NCI-H2196 treated with DMSO at 0.1 percent for 48 hours (cell line): ENCODE measurements around the gene GCSH.
A peak's percentile ranks its signal among the peaks of the same experiment; 100 is the strongest.

ENCODE experiments used
- DNase-seq: peaks from one replicate; lab custom pipeline; 2025; ENCODE audit not compliant: unreplicated experiment; lab: John Stamatoyannopoulos, UW

The GCSH gene

GRCh38 chr16:81105946-81106345, 9.8 kb upstream of the GCSH start:
- no peak for DNase-seq

DNA sequence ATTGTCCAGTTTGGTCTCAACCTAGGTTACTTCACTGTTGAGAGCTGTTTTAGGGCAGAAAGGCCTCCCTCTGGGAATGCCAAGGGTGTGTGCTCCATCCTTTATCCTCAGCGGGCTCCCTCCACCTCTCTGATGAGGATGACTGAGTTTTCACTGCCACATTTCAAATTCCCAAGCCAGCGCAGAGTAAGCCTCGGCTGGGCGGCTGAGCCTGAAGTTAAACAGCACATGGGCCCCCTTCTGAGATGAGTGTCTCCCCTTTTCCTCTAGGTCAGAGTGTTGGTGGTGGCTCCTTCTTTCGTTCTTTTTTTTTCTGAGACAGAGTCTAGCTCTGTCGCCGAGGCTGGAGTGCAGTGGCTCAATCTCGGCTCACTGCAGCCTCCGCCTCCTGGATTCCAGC, 5.5 kb upstream of the GCSH start:
- DNase-seq: no peak

DNA sequence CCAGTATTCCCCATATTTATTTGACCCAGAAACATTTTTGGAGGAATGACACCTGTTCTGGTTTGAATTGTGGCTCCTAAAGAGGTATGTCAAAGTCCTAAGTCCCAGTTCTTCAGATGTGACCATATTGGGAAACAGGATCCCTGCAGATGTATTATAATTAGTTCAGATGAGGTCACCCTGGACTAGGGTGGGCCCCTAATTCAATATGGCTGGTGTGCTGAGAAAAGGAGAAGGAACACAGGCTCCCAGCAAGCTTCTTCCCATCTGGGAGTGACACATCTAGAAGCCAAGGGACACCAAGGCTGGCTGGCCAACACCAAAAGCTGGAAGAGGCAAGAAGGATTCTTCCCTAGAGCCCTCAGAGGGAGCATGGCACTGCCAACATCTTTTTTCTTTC, 3.8 kb upstream of the GCSH start:
- no peak for DNase-seq

GRCh38 chr16:81097230-81097629, 1.0 kb upstream of the GCSH start:
- DNase-seq: no peak

DNA sequence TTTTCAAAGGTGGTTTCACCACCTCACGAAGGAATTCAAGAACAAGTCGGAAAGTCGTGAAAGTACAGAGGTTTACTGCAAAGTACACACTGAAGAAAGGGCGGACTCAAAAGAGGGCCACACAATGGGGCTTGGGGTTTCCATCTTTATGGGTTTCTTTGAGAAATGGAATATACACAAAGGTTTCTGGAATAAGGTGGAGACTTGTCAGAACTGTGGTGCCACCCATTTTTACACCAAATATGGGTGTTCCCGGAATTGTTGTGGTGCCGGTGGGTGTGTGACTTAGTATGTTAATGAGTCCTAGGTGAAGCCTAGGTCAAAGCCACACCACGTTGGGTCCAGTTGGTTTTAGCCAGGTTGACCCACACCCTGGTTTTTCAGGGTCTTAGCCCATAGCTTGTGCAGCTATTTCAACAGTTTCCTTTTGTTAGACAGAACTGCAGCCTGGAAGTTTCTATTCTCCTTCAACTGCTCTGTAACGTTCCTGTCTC, 567 bp upstream of the GCSH start:
- DNase-seq: no peak

DNA sequence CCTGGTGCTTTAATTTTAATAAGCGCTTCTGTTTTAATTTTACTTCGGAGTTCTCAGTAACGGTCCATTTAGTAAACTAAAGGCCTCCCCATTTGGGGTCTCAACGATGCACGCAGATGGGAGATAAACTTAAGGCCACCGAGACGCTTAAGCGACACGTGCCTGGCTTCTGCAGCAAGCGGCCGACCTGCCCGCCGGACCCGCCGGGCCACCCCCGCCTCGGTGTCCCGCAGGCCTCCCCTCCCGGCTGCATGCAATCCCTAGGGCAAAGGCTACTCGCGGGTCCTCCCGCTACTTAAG, 592 bp downstream of the GCSH start:
- no peak for DNase-seq

- no peak for DNase-seq
Observed at GRCh38 chr16:81094771-81095251, 1.4 kb downstream of the GCSH start.

DNA sequence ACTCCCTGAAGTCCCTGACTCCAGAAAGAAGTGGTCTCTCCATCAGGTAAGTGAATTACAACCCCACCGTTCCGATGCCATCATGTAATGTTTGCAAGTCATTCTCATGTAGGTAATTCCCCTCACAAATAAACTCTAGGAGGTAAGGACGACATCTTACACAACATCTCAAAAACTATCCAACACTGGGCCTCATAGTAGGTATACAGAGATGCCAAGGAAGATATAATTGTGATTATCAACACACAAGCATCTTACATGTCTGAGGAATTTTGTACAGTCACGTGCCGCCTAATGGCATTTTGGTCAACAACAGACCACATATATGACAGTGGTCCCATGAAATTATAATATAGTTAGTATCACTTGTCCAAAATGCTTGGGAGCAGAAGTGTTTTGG, 7.4 kb downstream of the GCSH start:
- DNase-seq: no peak

DNA sequence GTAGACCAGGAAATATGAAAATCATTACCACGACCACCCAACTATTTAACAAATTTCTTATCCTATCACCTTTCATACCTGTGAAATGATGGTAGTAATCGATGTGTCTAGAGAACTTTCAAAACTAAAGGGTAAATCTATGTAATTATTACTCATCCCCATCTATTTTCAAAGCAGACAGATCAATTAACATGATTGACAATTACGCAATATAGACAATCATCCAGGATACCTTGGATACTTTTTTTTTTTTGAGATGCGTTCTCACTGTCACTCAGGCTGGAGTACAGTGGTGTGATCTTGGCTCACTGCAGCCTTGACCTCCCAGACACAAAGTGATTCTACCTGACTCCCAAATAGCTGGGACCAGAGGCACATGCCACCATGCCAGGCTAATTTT, 15.2 kb downstream of the GCSH start:
- no peak for DNase-seq

GRCh38 chr16:81080233-81080632, 16.0 kb downstream of the GCSH start:
- DNase-seq: no peak

GRCh38 chr16:81077076-81077940, 18.9 kb downstream of the GCSH start, which contains the start of gene C16orf46:
Gene C16orf46 (minus strand): TSS chr16:81077238. CDS start chr16:81063955, 13,283 bp downstream.
- peak; percentile 57 for DNase-seq

DNA sequence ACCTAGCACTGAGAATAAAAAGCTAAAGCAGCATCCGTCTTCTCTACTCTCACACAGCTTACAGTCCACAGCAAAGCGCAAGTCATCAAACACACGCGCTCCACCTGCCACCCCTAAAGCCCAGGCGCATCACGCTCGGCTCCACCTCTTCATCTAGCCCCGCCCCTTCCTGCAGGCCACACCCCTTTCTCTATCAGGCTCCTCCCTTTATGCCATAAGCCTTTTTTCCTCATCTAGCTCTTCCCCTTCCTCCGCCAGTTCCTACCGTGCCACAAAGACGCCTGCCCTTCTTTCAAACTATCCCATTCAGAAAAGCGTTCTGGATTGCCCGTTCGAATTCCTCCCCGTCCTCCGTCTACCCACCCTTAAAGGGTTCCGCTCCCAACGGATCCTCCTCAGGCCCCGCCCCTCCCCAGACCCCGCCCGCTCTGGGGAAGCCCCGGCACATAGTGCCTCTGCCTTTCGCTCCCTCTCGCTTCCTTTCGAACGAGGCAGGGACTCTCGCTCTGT, 19.6 kb downstream of the GCSH start:
- DNase-seq: peak; percentile 54

GRCh38 chr16:81073560-81074330, 22.4 kb downstream of the GCSH start:
- no peak for DNase-seq

- no peak for DNase-seq
Observed at GRCh38 chr16:81071805-81072204, 24.4 kb downstream of the GCSH start.

GRCh38 chr16:81070979-81071378, 25.2 kb downstream of the GCSH start:
- DNase-seq: no peak

DNA sequence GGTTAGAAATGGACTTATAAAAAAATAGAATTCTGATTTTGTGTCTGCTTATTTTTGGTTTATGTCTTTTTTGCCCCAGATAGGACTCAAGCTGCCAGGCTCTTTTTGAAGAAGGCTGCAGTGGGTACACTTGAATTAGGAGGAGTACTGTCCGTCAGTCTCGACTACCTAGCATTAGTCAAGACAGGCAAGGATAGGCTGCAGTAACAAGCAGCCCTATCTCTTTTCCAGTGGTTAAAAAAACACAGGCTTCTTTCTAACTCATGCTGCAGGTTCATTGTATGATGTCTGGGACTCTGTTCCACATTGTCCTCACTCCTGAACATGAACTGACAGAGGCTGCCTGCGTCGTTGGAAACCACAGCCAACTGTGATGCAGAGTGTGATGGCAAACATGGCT, 27.1 kb downstream of the GCSH start:
- DNase-seq: no peak

DNA sequence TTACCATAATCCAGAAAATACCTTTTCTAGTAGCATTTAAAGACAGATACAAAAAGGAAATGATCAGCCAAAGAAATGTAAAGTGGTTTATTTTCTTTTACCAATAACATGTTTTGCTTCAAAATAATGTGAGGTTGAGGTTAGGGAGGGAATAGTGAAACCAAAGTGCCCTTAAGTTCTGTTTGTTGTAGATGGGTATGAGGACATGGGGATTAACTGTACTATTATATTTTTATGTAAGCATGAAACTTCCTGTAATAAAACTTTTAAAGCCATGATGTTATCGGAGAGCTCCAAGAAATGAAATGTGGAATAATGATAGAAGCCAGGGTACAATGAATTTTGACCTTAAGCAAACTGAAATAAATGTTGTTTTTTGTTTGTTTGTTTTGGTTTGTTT, 29.0 kb downstream of the GCSH start:
- no peak for DNase-seq

DNA sequence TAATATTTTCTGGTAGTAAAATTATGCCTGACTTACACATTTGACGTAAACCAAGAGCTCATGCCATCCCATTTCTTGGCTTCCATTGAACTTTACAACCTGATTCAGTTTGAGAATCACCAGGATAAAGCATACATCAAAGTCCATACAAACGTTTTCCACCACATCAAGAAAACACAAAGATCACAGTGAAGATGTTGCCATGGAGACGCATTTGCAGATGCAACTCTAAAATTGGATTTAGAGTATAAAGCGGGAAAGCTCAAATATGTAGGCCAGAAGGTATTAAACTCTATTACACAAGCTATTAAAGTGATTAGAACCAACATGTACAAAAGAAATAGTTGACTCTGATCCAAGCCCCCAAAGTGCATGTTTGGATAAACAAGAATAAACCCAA, 29.5 kb downstream of the GCSH start:
- no peak for DNase-seq

- DNase-seq: no peak
Observed at GRCh38 chr16:81061871-81062608, 34.2 kb downstream of the GCSH start.

- DNase-seq: no peak
Observed at GRCh38 chr16:81061307-81061640, 34.9 kb downstream of the GCSH start.

DNA sequence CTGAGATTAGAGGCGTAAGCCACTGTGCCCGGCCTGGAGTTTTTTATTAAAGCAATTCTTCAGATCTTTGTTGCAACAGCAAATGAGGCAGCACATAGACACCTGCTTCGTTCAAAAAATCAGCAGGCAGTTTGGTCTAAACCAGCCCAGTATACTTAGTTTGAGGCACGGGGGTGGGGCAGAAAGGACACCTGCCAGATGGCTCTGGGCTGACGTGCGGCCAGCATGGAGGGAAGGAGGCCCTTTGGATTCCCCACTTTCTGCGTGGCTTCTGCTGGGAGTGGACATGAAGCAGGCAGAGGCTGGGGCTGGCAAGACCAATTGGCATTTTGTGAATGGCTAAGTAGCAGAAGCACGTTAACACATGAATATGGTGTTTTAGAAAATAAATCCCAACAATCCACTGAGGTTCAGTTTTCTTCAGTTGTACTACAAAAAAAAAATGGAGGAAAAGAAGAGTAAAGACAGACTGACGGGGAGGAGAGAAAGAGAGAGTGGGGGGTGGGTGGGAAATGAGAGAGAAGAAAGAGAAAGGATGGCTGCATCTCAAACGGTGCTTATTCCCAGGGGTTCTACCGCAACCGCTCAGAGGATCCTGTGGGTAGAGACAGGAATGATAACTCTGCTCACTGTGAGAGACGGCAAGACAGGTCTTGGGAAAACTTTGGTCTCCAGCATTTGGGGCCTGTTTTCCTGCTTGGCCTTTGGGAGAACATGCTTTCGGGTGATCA, 35.5 kb downstream of the GCSH start:
- no peak for DNase-seq
